Mesenteric fat pad (tissue), 1 donor: ENCODE data around the gene GXYLT2. TPM values are rescaled to one million over a fixed set of nuclear protein-coding genes. Genes with fewer than 3 reads are reported as not detected.
"Not testable (repeated sequence)": the region's sequence is repeated elsewhere in the genome, so short reads cannot be mapped to it uniquely, and the experiment has no call there.

Experiments
- DNase-seq: peaks from one replicate; pipeline ENCODE4 v3.0.0-alpha.2; 2020; ENCODE audit warnings: low spot score
- total RNA-seq: library from RNA; stranded (reverse); fragmentation: NEBNext Ultra II Directional; extraction: Animal tissue kit (Norgen Biotek cat#: 25700); gene quantifications from one replicate; pipeline ENCODE4 v1.2.1, GENCODE V29; 2021
- donor health status: DM: yes; HTN: yes; CAD: no.

The GXYLT2 gene
- total RNA-seq, 1 donor from 2014 or later: 8.4 TPM

DNA sequence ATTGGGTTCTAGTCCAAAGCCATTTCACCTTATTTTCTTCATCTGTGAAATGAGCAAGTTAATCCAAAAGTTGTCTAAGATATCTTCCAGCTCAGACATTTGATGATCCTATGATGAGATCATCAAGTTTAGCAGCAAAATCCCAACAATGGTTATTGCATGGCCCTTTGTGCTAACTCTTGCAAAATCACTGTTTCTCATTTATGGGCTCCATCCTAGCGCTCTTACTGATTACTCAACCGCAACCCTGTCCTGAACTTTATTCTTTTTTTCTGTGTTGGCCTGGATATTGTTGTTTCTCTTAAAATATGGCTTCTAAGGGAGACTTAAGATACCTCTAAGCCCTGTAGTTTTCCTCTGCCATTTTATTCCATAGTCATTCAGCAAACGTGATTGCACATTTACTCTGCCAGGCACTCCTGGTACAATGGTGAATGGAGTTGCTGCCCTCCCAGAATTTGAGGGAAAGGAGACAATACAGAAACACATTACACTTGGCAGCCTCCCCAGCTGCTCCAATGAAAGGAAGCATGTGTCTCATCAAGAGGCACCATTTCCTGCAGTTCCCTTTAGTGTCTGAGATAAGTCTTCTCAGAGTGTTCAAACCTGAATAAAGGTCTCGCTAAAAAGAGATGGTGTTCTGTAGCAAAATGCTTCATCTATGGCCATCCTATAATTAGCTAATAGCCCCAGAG lies 4.4 kb downstream of the GXYLT2 start:
- DNase-seq: no peak

GRCh38 chr3:72892870-72893269 lies 5.0 kb downstream of the GXYLT2 start:
- no peak for DNase-seq

- DNase-seq: no peak
These were observed 7.2 kb downstream of the GXYLT2 start for GRCh38 chr3:72894976-72895552.

GRCh38 chr3:72896996-72897757 lies 9.3 kb downstream of the GXYLT2 start:
- DNase-seq: no peak

DNA sequence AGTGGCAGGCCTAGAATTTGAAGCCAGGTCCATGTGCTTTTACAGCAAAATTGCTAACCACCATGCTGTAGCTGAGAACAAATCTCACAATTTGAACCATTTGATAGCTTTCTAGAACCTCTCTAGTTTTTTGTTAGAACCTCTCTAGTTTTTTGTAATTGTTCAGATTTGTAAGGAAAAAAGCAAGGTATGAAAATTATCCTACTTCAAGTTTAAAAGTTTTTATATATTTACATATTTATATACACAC lies 9.8 kb downstream of the GXYLT2 start:
- DNase-seq: no peak

DNA sequence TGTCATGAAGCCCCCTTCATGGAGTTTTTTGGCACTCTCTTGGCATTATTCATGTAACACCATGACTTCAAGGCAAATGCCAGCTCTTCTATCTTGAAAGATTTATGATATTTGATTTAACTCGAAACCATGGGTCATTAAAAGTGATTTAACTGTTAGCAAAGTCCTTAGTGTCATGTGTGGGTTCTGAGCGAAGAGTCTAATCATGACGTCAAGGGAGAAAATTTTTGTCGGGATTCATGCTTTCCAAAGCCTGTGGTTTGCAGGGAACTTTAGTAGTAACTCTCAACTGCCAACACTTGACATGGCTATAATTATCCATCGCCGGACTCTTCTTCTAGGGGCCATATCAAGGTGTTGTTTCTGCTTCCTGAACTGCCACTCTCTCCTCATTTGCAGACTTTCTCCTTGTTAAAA lies 11.5 kb downstream of the GXYLT2 start:
- DNase-seq: no peak

GRCh38 chr3:72900048-72900447 lies 12.2 kb downstream of the GXYLT2 start:
- no peak for DNase-seq

GRCh38 chr3:72901840-72902239 lies 14.0 kb downstream of the GXYLT2 start:
- DNase-seq: no peak

DNA sequence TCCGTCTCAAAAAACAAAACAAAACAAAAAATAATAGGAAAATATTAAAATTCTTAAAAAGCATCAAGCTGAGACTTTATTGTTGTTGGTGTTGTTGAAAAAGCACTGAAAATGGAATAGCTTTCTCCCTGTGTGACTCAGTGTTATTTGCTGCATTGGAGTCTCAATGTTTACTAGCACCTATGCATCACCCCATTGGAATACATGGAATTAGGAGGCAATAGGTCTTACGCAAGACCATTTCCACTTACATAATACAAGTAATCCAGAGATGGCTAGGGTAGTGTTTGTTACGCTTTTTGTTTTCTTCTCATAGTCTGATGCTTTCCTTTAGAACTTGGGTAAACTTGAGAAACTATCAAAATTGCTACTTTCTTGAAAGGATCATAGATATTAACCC lies 15.2 kb downstream of the GXYLT2 start:
- no peak for DNase-seq

- no peak for DNase-seq
These were observed 16.3 kb downstream of the GXYLT2 start for GRCh38 chr3:72904163-72904562.

DNA sequence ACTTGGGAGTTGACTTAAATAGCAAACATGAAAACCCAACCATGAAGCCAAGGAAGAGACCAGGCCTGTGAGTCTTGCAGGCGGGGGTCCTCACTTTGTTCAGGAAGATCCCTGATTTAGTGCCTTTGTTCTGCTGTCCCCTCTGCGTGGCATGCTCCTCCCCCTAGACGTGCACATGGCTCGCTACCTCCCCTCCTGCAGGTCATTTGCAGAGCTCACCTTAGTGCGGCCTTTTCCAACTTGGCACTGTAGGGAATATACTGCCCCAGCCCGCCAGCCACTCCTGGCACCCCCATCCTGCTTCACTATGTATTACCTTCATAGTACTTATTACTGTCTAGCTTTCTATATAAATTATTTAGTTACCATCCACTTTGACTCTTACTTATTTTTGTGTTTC lies 18.3 kb downstream of the GXYLT2 start:
- DNase-seq: no peak

GRCh38 chr3:72907131-72907711 lies 19.4 kb downstream of the GXYLT2 start:
- DNase-seq: no peak

DNA sequence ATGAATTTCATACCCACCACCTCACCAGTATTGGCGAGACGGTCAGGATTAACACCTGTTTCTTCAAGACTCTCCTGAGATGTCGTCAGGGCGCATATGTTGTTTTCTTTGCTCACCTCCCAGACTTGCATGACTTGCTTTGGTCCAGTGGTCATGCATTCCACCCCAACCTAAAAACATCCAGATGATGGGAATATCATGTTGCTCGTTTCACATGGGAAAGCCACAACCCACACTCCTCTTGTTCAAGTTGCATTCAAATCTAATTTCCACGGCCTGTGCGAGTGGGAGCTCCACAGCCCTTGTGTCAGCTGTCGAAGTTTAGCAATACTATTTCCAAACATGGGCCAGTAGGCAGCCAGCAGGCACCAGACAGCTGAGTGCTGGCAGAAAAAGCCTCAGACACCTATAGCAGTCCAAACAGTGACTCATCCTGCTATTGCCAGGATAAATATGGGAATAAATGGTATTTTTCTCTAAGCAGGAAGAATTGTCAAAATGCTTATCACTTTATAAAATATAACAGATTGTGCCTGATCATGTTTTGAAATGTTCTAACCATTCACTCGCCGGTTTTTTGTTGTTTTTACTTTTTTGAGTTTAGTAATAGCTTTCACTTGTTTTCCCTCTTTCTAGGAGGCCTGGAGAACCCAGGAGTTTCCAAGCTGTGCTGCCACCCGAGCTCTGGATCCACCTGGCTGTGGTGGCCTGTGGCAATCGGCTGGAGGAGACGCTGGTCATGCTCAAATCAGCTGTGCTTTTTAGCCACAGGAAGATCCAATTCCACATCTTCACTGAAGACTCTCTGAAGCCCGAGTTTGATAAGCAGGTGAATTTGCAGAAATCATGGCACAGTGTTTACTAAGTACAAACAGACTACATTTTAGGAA lies 20.1 kb downstream of the GXYLT2 start:
- no peak for DNase-seq

DNA sequence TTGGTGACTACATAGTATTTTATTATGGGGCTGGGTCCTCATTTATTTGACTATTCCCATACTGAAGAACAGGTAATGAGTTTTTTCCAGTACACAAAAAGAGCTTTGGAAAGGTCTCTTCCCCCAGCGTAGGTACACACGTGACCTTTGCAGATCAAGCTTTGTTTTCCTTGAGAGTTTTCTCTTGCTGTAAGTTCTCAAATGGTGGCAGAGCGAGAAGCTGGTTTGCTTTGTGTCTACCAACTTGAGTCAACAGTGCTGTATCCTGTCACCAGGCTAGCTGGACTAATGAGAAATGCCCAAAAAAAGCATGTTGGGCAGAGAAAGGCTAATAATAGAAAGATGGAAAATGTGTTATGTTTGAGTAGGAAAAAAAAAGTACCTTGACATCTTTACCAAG lies 21.7 kb downstream of the GXYLT2 start:
- no peak for DNase-seq

DNA sequence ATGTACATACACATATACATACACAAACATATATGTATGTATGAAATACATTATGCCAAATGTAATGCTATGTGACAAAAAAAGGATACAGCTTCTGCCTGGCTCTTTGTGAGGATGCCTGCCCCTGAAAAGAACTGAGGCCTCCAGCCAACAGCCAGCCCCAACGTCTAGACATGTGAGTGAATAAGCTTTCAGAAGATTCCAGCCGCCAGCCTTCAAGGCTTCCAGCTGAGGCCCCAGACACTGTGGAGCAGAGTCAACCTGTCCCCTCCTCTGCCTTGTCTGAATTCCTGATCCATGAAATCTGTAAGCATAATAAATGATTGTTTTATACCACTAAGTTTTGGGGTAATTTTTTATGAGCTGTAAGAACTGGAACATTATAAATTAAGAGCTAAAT lies 24.7 kb downstream of the GXYLT2 start:
- DNase-seq: no peak

- DNase-seq: no peak
These were observed 26.5 kb downstream of the GXYLT2 start for GRCh38 chr3:72914383-72914782.

GRCh38 chr3:72916250-72916649 lies 28.4 kb downstream of the GXYLT2 start:
- DNase-seq: no peak

DNA sequence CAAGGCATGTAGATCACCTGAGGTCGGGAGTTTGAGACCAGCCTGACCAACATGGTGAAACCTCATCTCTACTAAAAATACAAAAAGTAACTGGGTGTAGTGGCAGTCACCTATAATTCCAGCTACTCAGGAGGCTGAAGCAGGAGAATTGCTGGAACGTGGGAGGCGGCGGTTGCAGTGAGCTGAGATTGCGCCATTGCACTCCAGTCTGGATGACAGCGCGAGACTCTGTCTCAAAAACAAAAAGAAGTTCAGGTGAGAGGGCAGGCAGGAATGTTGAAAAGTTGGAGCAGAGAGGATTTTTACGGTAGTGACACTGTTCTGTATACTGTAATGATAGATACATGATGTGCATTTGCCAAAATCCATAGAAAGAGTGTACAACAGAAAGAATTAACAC lies 31.7 kb downstream of the GXYLT2 start:
- DNase-seq: no peak

DNA sequence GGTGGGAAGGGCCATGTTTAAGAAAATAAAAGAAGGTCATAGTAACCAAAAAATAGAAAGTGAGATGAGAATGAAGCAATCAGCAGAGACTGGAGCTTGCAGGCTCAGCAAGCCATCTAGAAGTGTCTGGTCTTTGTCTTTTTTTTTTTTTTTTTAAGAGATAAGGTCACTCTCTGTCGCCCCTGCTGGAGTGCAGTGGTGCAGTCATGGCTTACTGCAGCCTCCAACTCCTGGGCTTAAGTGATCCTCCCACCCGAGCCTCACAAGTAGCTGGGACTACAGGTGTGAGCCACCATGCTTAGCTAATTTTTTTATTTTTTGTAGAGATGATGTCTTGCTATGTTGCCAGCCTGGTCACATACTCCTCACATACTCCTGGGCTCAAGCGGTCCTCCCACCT lies 36.2 kb downstream of the GXYLT2 start:
- DNase-seq: no peak

- DNase-seq: not testable (repeated sequence)
These were observed 41.2 kb downstream of the GXYLT2 start for GRCh38 chr3:72928781-72929735.
